Measurements from ENCODE around the gene FOXN1.
A peak's percentile ranks its signal among the peaks of the same experiment; 100 is the strongest.

DNA sequence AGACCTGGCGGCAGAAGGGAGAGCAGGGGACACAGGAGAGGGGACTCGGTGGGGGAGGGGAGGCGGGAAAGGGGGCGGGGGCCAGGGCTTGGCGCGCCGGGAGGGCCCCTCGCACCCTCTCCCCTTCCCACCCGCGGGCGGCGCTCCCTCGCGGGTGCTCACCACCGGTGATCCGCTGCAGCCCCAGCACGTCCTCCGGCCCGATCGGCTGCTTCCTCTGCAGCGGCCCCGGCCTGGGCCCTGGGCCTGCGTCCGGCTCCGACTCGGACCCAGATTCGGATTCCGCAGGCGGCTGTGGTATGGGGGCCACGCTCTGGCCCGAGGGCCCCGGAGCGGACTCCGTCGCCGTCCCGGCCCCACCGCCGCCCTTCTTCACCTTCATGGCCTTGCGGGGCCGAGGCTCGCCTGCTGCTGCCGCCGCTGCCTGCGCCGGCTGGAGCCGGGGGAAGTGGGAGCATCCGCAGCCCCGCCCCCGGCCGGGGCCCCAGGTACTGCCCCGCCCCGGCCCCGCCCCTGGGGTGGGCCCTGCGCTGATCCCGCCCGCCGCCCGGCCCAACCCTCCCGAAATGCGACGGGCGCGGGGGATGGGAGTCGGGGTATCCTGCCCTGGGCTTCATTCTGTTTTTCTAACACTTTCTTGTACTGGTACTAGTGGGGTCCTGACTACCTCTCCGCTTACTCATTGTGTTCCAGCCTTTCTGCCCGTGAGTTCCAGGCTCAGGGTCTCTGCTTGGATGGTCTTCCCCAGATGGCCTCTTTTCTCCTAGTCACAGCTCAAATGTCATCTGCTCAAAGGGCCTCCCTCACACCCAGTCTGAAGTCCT is 46.2 kb downstream of the FOXN1 start, which contains the start of gene UNC119:
- TF ChIP-seq, protein P1, sequence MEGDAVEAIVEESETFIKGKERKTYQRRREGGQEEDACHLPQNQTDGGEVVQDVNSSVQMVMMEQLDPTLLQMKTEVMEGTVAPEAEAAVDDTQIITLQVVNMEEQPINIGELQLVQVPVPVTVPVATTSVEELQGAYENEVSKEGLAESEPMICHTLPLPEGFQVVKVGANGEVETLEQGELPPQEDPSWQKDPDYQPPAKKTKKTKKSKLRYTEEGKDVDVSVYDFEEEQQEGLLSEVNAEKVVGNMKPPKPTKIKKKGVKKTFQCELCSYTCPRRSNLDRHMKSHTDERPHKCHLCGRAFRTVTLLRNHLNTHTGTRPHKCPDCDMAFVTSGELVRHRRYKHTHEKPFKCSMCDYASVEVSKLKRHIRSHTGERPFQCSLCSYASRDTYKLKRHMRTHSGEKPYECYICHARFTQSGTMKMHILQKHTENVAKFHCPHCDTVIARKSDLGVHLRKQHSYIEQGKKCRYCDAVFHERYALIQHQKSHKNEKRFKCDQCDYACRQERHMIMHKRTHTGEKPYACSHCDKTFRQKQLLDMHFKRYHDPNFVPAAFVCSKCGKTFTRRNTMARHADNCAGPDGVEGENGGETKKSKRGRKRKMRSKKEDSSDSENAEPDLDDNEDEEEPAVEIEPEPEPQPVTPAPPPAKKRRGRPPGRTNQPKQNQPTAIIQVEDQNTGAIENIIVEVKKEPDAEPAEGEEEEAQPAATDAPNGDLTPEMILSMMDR (IDR thresholded peaks at IDR 0.05) = no peak
- TF ChIP-seq, protein P2, sequence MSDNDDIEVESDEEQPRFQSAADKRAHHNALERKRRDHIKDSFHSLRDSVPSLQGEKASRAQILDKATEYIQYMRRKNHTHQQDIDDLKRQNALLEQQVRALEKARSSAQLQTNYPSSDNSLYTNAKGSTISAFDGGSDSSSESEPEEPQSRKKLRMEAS (IDR thresholded peaks at IDR 0.05; ENCODE audit: low read depth) = no peak
- TF ChIP-seq EP300 (IDR thresholded peaks at IDR 0.05; ENCODE audit: borderline replicate concordance in 1 of 2, low read depth in 1 of 2, low read length in 1 of 2) (no peak), RCOR1 (IDR thresholded peaks at IDR 0.05; ENCODE audit: low read length) (no peak), TAF1 (IDR thresholded peaks at IDR 0.05; ENCODE audit: borderline replicate concordance, low read depth, low read length) (peak; percentile 75), YY1 (IDR thresholded peaks at IDR 0.05; ENCODE audit: low read depth) (no peak)
